Keratinocyte (primary cell): ENCODE measurements around the gene THAP3.

Source experiments
- EZH2 ChIP-seq: IDR thresholded peaks from one replicate; pipeline ENCODE4 v1.6.1; 2012; ENCODE audit warnings: inconsistent platforms, mild to moderate bottlenecking, low read length, moderate library complexity
- TF ChIP-seq, protein P1 (sequence below), 3 experiments: IDR thresholded peaks in 1 of 3; conservative IDR thresholded peaks in 1 of 3; optimal IDR thresholded peaks in 1 of 3; 2 replicates in 2 of 3; 3 replicates in 1 of 3; pipeline versions ENCODE3 to v1.5.1; 2011; ENCODE audit warnings: low read length in 3 of 3, mild to moderate bottlenecking in 3 of 3, moderate library complexity in 2 of 3, control low read depth in 1 of 3, inconsistent platforms in 1 of 3; ENCODE audit not compliant: insufficient read depth in 2 of 3; ENCODE audit errors: extremely low read depth in 1 of 3

DNA sequence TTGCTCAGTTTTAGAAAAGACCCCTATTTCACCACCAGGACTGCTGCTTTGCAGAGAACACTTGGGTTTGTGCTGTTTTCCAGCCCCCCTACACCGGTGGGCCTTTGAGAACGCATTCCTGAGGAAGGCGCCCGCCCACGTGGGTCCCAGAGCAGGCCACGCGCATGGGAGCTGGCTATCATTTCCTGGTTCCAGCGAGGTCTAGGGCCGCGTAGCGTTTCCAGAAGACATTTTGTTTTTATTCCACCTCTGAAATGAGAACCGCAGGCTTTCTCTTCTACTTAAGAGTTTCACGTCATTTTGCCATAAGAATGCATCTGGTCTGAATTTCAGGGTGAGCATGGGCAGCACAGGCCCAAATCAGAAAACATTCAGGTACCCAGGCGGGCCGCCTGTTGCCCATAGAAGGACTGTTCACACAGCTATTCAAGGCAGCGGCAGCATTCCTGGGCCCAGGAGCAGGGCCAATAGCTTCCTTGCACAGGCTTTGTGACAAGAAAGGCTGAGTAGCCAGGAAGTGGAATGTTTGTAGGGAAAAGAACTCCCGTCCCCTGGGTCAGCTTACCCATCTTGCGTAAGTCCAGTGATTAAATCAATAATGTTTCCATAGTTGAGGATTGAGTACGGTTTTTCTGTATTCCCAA, 20.6 kb upstream of the THAP3 start:
- TF ChIP-seq, protein P1, sequence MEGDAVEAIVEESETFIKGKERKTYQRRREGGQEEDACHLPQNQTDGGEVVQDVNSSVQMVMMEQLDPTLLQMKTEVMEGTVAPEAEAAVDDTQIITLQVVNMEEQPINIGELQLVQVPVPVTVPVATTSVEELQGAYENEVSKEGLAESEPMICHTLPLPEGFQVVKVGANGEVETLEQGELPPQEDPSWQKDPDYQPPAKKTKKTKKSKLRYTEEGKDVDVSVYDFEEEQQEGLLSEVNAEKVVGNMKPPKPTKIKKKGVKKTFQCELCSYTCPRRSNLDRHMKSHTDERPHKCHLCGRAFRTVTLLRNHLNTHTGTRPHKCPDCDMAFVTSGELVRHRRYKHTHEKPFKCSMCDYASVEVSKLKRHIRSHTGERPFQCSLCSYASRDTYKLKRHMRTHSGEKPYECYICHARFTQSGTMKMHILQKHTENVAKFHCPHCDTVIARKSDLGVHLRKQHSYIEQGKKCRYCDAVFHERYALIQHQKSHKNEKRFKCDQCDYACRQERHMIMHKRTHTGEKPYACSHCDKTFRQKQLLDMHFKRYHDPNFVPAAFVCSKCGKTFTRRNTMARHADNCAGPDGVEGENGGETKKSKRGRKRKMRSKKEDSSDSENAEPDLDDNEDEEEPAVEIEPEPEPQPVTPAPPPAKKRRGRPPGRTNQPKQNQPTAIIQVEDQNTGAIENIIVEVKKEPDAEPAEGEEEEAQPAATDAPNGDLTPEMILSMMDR (optimal IDR thresholded peaks at IDR 0.05 in 1 of 3, IDR thresholded peaks at IDR 0.05 in 1 of 3, conservative IDR thresholded peaks at IDR 0.05 in 1 of 3; ENCODE audit: extremely low read depth in 1 of 3, insufficient read depth in 2 of 3, low read length in 3 of 3) = no peak
- TF ChIP-seq EZH2 = no peak
